Brain microvascular endothelial cell (primary cell): ENCODE results near the gene SH3PXD2B.

Experiments used
- DNase-seq: peaks from one replicate; pipeline ENCODE4 v3.0.0-alpha.2; 2020
- H3K27ac ChIP-seq: fragments of 250-450 bp; sonication (Bioruptor Pico); 2 replicates; pipeline ENCODE4 v1.5.1; 2020; ENCODE audit warnings: mild to moderate bottlenecking, moderate library complexity
- H3K27me3 ChIP-seq: fragments of 250-450 bp; sonication (Bioruptor Pico); replicated peaks from 2 replicates; pipeline ENCODE4 v1.5.1; 2020; ENCODE audit warnings: mild to moderate bottlenecking
- H3K36me3 ChIP-seq: fragments of 250-450 bp; sonication (Bioruptor Pico); replicated peaks from 2 replicates; pipeline ENCODE4 v1.5.1; 2020; ENCODE audit warnings: mild to moderate bottlenecking
- H3K4me3 ChIP-seq: 2 replicates; pipeline ENCODE4 v1.5.1; 2011; ENCODE audit warnings: low read depth, mild to moderate bottlenecking, control low read depth, low read length, moderate library complexity
- CTCF ChIP-seq: IDR thresholded peaks from 2 replicates; pipeline ENCODE4 v1.5.1; 2011; ENCODE audit warnings: low read depth, mild to moderate bottlenecking, moderate library complexity, low read length, control low read depth, inconsistent platforms; ENCODE audit errors: missing control alignments
- in situ Hi-C: cut with HindIII; loops from 2 replicates; pipeline ENCODE4 v1.10.0; 2017; ENCODE audit warnings: low sequenced_read_pairs, low pct_ligation_motif_present

SH3PXD2B gene

GRCh38 chr5:172425402-172425801, 28.9 kb downstream of the SH3PXD2B start:
- Histone ChIP-seq H3K36me3 (peaks cover 12% of the 10 kb centered on the region), H3K4me3 (no peak overlapping the region), H3K27me3 (no peaks in the 10 kb centered on the region), H3K27ac (no peak overlapping the region)
- in situ Hi-C loops = no loop called here
- no peak for TF ChIP-seq CTCF
- no peak for DNase-seq

DNA sequence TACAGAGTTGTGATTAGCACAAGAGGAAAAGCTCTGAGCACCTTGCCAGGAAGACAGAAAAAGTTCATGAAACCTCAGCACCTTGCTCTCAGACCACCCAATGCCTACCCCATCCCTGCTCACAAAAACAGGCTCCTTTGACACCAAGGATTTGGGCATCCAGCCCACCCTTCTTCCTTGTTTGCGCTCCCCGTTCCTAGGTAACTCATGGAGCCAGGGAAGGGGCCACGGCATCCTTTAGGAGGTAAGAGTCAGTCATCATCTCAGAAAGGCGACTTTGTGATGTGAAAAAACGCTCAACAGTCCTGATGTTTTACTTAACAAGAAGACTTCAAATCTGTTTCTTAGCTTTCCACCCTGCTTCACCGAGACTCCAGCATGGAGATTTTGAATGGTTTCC, 29.5 kb downstream of the SH3PXD2B start:
- in situ Hi-C loops = no loop called here
- Histone ChIP-seq H3K36me3 (peaks cover 17% of the 10 kb centered on the region), H3K4me3 (no peak overlapping the region), H3K27ac (no peak overlapping the region), H3K27me3 (no peaks in the 10 kb centered on the region)
- TF ChIP-seq CTCF = no peak
- no peak for DNase-seq

GRCh38 chr5:172424111-172424490, 30.2 kb downstream of the SH3PXD2B start:
- peaks cover 25% of the 10 kb centered on the region for H3K36me3 ChIP-seq
- no peak for TF ChIP-seq CTCF
- H3K27me3 ChIP-seq = no peaks in the 10 kb centered on the region
- no peak overlapping the region for H3K27ac ChIP-seq
- DNase-seq = no peak
- in situ Hi-C loops = no loop called here
- no peak overlapping the region for H3K4me3 ChIP-seq

DNA sequence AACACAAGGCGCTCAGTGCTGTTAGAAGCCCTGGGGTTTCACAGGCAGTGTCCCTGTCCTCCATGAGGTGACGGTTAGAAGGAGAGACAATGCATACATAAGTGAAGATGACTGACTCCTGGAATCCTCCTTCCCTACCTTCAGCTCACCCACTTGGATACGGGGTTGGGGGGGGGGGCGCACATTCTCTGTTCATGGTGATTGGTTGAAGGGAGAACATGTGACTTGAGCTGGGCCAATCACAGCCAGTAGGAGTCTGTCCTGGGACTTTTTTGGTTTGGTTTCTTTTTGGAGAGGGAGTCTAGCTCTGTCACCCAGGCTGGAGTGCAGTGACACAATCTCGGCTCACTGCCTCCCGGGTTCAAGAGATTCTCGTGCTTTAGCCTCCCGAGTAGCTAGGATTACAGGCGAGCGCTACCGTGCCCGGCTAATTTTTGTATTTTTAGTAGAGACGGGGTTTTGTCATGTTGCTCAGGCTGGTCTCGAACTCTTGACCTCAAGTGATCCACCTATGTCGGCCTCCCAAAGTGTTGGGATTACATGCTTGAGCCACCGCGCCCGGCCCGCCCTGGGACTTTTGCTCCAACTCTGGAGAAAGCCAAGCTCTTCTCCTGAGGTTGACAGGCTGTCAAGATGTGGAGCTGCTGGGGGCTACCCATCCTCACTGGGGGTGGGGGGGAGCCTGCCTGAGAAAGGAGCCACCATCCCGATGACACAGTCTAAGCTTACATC, 30.8 kb downstream of the SH3PXD2B start:
- H3K4me3 ChIP-seq = no peak overlapping the region
- no peak for TF ChIP-seq CTCF
- in situ Hi-C loops = no loop called here
- DNase-seq = no peak
- peaks cover 26% of the 10 kb centered on the region for H3K36me3 ChIP-seq
- H3K27me3 ChIP-seq = no peaks in the 10 kb centered on the region
- no peak overlapping the region for H3K27ac ChIP-seq

GRCh38 chr5:172422255-172422654, 32.1 kb downstream of the SH3PXD2B start:
- peaks cover 26% of the 10 kb centered on the region for H3K36me3 ChIP-seq
- in situ Hi-C loops = no loop called here
- no peak overlapping the region for H3K4me3 ChIP-seq

More at GRCh38 chr5:172422255-172422654, 32.1 kb downstream of the SH3PXD2B start:
- no peaks in the 10 kb centered on the region for H3K27me3 ChIP-seq
- no peak for TF ChIP-seq CTCF
- H3K27ac ChIP-seq = no peak overlapping the region
- DNase-seq = no peak
